H54 (cell line): ENCODE results near the gene UBE2O.

Source experiments
- DNase-seq: peaks from one replicate; pipeline ENCODE4 v3.0.0; 2011; ENCODE audit warnings: low spot score, mixed read lengths; ENCODE audit not compliant: insufficient read length
- FAIRE-seq: peaks from 3 replicates; lab custom pipeline; 2011; peaks lifted over from hg19 to GRCh38; lab: Jason Lieb, UNC
- POLR2A ChIP-seq: IDR thresholded peaks from 2 replicates; pipeline ENCODE4 v1.6.1; 2011; ENCODE audit warnings: low read depth, mild to moderate bottlenecking, low read length

The UBE2O gene

DNA sequence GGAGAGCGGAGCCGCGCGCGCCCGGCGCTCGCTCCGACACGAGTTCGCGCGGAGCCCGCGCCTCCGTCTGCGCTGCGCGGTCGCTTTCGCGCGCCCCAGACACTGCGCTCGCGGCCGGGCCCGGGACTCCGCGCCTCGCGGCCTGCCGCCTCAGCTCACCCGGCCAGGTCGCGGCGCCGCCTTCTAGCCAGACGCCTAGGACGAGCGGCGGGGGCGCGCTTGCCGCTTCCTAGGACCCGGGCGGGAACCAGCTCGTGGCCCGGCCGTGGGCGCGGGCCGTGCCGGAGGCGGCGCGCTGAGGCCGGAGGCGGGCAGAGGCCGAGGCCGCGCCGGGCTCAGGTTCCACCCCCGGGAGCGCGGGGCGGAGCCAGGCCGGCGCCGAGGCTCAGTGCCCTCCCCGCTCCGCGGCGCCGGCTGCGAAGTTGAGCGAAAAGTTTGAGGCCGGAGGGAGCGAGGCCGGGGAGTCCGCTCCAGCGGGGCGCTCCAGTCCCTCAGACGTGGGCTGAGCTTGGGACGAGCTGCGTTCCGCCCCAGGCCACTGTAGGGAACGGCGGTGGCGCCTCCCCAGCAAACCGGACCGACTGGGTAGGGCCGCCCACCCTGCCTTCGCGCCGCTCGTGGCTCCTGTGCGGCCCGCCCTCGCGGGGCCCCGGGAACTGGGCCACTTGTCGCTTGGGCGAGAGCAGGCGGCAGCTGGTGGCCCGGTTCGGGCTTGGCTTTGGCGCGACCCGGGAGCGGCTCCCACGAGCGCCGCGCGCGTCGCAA lies 68.5 kb downstream of the UBE2O start, which contains the start of gene SPHK1:
Gene SPHK1, plus strand, starts transcription at position 388 of the 765 bp plus-strand sequence. CDS start 1,036 bp downstream, outside the sequence.
- DNase-seq: peak; percentile 87
- TF ChIP-seq POLR2A: peak; percentile 43
- FAIRE-seq: no peak

DNA sequence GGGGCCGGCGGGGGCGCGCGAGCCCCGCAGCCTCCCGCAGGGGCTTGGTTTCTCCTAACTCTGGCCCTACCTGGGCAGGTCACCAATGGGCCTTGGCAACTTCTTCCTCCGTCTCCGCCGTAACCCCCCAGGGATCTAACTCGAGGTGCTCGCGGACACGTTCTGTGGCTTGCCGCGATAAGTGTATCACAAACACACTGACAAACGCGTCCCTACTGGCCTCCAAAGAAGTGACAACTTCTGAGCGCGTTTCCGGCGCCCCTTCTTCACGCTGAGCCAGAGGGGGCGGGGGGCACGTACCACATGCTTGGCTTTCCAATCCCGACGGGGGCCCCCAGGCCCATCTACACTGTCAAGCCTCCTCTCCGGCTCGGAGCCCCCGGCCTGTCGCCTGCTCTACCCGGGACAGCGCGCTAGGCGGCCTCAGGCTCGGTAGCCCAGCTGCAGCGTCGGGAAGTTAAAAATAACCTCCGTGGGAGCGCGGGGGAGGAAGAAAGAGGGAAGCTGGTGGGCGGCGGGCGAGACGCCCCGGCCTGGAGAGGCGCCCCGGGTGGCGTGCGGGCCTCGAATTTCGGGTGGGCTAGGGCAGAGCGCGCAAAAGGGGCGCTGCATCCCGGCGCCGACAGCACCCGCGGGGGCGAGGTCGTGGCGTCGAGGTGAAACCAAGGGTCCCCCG lies 69.3 kb downstream of the UBE2O start:
- no peak for TF ChIP-seq POLR2A
- no peak for DNase-seq
- no peak for FAIRE-seq

DNA sequence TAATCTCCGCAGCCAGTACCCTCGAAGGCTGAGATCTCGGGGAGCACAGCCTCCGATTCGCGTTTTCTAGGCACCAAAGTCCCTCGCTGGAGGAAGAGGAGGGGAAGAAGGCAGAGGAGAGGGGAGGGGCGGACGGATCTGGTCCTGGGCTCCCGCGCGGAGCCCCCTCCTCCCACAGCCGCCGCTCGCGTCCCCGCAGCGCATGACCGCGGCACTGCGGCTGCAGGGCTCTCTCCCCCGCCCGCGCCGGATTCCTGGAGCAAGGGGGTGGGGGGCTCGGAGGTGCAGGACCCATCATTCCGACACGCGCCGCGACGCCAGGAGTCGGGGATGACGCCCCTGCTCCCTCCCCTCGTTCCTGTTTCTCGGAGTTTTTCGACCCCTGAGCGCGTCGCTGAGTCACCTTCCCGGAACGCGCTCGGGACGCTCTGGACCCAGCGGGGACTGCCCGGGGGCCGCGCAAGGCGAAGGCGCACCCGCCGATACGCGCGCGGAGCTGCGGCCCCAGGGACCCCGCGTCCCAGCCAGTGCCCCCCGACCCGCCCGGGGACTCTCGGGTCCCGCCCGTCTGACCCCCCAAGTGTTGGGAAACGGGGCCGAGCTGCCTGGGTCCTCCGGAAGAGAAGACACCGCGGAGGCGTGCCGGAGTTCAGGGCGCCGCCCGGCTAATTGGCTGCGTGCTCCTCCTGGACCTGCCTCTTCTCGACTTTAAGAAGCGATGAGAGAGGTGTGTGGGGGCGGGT lies 70.0 kb downstream of the UBE2O start:
- DNase-seq (peak; percentile 72), FAIRE-seq (no peak)
- peak; percentile 13; the same call in 1 of the 2 replicates for TF ChIP-seq POLR2A

DNA sequence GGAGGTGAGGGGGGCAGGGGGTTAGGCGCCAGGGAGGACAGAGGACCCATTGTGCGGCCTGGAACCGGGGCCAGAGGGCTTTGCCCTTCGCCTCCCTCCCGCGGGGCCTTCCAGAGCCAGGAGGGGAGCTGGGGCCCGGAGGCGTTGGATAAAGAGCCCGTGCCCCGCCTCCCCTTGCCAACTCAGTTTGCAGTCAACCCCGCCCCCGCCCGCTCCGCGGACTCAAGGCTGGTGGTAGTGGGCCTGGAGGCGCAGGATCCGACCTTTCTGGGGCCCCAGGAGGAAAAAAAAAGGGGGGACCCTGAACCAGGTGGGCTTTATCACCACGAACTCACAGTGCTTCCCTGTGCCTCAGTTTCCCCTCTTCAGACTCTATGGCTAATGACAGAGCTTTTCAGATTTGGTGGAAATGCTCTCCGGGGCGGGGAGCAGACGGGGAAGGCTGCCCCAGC lies 70.6 kb downstream of the UBE2O start:
- no peak for DNase-seq
- FAIRE-seq: no peak
- TF ChIP-seq POLR2A: no peak

DNA sequence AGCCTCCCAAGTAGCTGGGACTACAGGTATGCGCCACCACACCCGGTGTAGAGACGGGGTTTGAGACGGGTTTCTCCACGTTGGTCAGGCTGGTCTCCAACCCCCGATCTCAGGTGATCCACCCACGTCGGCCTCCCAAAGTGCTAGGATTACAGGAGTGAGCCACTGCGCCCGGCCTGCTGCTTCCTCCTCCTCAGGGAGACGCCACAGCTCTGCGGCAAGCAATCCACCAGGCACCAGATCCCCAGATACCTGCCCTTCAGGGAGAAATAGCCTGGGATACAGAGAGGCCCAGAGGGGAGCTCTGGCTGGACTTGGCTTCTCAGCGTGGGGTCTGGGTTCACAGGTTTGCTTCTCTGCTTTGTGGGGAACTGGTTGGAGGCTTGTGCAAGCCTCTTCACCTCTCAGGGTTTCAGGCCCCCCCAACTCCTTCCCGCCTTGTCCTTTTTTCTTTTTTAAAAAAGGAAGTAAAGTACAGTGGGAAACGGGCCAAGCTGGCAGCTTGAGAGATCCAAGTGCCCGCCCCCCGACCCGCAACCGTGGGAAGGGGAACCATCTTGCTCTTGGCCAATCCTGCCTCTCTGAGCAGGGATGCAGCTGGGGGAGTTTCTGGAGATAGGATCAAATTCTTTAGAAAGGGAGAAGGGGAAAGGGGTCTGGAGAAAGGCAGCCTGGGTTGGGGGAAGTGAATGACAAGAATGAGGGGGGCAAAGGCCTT lies 71.2 kb downstream of the UBE2O start:
- DNase-seq (no peak), FAIRE-seq (no peak)
- no peak for TF ChIP-seq POLR2A

DNA sequence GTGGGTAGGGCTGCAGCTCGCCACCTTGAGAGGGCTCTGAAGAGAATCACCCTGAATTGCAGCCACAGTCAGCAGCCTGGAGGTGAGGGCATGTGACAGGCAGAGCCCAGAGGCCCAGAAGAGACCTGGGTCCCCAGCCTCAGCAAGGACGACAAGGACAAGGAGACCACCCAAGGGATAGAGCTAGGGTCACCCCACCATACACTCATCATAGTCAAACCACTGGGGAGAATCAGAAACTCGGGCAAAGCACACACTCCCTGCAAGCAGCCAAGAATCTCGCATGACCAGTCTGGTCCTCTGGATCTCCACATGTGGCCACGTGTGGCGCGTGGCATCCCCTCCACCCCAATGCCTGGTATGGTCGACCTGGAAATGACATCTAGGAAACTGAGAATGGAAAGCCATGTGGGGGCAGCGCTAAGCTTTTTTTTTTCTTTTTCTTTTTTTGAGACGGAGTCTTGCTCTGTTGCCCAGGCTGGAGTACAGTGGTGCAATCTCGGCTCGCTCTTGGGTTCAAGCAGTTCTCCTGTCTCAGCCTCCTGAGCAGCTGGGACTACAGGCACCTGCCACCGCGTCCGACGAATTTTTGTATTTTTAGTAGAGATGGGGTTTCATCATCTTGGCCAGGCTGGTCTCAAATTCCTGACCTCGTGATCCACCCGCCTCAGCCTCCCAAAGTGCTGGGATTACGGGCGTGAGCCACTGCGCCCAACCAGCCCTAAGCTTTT lies 73.1 kb downstream of the UBE2O start:
- FAIRE-seq: no peak
- no peak for TF ChIP-seq POLR2A
- no peak for DNase-seq

DNA sequence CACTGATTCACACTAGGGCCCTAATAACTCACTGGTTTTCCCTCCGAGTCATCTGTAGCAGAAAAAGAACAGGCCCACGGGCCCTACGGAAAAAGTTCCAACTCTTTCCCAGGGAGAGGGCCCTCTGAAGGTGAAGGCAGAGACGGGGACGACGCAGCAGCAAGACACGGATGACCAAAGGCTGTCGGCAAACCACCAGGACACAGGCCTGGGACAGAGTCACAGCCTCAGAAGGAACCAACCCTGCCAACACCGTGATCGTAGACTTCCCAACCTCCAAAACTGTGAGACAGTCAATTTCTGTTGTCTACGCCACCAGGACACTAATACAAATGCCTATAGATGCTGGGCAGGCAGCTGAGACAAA lies 73.7 kb downstream of the UBE2O start:
- TF ChIP-seq POLR2A: no peak
- no peak for FAIRE-seq
- DNase-seq: no peak

DNA sequence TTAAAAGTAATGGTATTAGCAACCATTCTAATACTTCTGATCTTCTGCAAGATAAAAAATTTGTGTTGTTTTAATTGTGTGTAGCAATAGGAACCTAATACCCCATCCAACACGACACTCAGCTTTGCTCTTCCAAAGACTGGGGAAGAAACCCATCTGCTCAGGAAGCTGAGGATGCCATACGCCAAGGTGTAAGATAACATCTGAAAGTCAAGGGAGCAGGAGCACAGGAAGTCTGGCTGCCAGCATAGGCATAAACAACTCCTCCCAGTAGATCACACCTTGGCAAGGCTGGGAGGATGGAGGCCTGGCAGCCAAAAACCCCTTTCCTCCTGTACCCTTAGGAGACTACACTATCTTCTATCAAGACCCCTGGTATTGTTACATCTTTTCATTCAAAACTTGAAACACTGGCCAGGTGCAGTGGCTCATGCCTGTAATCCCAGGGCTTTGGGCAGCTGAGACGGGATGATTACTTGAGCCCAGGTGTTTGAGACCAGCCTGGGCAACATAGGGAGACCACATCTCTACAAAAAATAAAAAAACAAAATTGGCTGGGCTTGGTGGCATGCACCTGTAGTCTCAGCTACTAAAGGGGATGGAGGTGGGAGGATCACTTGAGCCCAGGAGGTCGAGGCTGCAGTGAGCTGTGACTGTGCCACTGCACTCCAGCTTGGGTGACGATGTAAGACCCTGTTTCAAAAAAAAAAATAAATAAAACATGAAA lies 74.2 kb downstream of the UBE2O start:
- DNase-seq (no peak), FAIRE-seq (no peak)
- TF ChIP-seq POLR2A: no peak

DNA sequence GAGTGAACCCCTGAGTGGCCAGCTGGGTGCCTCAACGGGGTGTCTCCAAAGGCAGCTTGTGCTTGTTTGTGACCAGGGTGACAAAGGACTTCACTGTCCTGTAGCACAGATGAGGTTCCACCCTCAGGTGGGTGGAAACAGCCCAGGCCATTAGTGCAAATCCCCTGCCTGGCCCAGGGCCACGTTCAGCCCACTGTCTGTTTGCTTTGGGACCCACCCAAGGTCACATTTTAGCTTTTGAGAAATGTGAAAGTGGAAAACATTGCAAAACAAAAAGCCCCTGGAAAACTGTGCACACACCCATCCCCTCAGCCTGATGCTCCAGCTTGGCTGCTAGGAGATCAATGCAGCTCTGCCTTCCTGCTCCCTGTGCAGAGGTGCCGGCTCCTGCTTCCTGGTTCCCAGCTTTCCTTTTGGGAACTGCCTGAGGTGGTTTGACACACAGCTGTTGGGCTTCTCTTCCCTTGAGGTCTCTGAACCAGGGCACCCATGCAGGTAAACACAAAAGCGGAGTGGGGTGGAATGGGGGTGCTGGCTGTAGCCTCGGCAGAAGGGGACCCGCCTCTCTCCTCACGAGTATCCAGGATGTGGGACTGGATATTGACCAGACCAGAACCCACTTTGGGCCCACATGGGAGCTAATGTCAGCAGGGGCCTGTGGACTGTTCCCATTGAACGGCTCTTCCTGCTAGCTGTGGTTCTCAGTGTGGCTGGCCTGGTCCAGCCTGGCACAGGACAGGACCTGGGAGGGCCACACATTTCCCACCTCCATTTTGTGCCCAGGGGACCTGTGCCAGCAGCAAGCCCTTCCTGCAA lies 76.4 kb downstream of the UBE2O start:
- DNase-seq (no peak), FAIRE-seq (no peak)
- no peak for TF ChIP-seq POLR2A

DNA sequence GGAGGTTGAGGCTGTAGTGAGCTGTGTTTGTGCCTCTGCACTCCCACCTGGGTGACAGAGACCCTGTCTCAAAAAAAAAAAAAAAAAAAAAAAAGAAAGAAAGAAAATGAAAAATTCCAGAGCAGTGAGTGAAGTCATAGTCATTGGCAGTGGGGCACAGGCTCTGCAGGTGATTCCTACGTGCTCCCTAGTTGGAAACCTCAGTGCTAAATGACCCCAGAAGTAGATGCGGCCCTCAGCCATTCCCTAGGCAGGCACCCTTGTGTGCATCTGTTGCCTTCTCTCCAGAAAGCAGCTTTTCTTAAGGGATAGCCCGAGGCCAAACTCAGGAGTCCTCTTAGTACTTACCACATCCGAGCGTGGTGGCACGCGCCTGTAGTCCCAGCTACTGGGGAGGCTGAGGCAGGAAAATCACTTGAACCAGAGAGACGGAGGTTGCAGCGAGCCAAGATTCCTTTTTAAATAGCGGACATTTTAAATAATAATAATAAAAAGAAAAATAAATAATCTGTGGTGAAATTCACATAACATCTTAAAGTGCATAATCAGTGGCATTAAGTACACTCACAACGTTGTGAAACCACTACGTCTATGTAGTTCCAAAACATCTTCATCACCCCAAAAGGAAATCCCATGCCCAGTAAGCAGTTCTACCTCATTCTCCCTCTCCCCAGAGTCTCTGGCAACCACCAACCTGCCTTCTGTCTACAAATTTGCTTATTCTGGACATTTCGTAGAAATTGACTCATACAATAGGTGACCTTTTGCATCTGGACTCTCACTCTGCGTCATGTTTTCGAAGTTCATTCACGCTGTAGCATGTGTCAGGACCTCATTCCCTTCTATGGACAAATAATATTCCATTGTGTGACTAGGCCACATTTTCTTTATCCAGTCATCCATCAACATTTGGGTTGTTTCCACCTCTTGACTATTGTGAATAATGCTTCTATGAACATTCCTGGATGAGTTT lies 81.0 kb downstream of the UBE2O start:
- DNase-seq (no peak), FAIRE-seq (no peak)
- no peak for TF ChIP-seq POLR2A
